Activated naive CD8-positive, alpha-beta T cell treated with anti-CD3 and anti-CD28 coated beads, Interleukin-2, amount 50 U/mL, for 16 hours (primary cell): ENCODE data around the gene RASL10A.

Experiments
- DNase-seq: peaks from one replicate; pipeline ENCODE4 v3.0.0-alpha.2; 2020; ENCODE audit warnings: low read depth, low spot score

Gene RASL10A

GRCh38 chr22:29306835-29307595 lies 8.5 kb downstream of the RASL10A start:
- no peak for DNase-seq

- DNase-seq, result no peak
Observed at GRCh38 chr22:29306175-29306834, 9.2 kb downstream of the RASL10A start, which contains the start of gene GAS2L1. Gene GAS2L1, plus strand, starts transcription at chr22:29306650. Its CDS starts 1,456 bp downstream, at chr22:29308106.

DNA sequence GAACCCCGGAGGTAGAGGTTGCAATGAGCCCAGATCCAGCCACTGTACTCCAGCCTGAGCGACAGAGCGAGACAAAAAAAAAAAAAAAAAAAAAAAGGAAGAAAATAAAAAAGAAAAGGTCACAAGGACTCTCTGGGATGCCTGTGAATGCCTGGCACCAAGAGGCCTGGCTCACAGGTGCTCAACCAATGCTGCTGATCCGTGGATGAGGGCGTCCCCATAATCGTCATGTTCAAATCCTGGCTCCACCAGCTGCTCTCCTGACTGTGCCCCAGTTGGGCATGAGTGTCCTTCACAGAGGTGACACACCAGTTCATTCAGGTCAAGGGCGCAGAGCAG lies 9.7 kb downstream of the RASL10A start:
- no peak for DNase-seq

DNA sequence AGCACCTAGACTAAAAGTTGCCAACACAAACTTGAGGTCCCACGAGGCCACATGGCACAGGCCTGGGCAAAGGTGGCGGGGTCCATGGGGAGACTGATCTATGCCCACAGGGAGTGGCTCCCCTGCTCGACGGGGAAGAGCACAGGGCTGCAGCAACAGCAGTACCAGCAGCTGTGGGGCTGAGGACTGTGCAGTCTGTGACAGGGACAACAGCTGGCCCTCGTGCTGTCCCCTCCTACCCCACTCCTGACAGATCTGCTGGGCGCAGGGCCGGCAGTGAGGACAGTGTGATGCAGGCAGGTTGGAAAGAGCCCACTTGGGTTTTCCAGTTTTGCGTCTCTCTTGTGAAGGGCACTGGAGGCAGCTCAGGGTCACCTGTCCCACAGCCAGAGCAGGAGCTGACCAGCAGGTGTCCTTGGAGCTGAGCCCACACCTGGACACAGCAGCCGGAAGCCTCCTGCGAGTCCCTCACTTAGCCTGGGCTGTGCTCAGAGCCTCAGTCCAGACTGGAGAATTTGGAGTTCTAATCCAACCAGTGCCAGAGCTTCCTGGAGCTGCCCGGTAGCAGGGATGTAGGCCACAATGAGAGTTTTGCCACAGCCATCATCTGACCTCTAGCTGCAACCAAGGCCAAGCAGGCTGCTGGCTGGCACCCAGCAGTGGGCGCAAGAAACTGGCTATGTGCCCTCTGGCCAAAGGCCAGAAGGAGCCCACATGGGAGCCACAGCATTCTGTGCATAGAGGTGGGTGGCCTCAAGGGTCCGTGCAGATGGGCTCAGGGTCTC lies 12.6 kb downstream of the RASL10A start:
- DNase-seq, result no peak

DNA sequence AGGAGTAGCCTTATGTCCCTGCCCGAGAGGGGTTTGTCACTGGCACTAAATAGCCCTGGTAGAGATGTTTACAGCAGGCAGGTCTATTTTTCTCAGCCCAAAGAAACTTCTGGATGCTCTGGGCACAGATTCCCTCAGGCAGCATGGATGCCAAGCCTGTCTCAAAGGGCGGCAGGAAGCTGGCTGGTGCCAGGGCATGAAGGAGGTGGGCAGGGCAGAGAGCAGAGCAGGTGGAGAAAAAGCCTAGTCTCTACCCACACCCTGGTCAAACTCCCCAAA lies 13.2 kb downstream of the RASL10A start:
- DNase-seq, result no peak

DNA sequence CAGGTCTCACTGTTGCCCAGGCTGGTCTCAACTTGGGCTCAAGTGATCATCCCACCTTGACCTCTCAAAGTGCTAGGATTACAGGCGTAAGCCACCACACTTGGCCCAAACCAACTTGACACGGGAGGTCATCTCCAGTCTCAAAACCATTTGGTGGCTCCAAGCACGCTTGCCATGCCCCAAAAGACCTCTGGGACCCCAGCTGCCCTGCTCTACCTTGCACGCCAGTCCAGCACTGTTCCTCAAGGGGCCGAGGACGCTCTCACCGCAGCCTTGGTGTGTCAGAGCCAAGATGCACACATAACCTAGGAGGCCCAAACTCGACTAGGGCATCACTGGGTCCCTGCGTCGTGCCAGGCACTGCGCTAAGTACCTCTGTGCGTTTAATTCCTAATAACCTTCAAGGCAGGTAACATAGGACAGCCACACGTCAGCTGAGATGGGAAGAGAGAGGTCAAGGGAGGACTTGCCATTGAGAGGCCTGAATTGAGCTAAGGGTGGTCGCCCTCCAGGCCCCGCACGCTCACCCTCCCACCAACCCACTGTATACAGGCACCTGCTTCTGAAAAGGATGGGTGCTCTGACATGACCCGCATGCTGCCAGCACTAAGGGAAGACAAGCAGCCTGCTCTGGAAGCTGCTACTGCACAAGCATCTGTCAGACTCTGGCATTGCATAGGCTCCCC lies 13.6 kb downstream of the RASL10A start:
- no peak for DNase-seq

- no peak for DNase-seq
Observed at GRCh38 chr22:29300807-29301601, 14.5 kb downstream of the RASL10A start.

DNA sequence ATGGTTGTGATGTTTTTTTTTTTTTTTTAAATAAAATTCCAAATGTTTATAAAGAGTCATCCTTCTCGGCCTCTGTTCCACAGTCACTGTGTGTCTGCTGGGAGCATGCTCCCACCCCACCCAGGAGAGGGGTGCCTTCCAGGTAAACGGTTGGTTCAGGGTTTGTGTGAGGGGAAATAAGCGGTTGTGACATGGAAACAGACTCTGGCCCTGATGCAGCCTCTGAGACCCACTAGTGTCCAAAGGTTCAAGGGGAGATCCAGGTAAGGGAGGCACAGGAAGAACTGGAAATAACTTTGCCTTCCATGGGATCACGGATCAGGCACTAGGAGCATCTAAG lies 15.1 kb downstream of the RASL10A start:
- DNase-seq, result no peak

GRCh38 chr22:29299136-29299900 lies 16.2 kb downstream of the RASL10A start:
- no peak for DNase-seq

- no peak for DNase-seq
Observed at GRCh38 chr22:29298641-29299040, 16.9 kb downstream of the RASL10A start.

DNA sequence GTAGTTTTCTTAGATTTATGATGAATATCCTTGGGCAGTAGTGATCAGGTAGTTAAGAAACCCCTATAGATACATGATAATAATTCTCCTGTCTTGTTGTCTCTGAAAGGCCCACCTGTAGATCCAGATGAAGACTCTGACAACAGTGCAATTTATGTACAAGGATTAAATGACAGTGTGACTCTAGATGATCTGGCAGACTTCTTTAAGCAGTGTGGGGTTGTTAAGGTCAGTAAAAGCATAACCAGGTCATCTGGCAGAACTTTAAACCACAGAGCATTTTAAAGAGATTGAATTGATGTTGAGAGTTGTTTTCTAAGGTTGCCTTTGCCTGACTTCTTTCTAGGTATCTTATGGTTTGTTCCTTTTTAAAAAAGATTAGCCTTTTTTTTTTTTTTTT lies 23.1 kb downstream of the RASL10A start:
- DNase-seq, result no peak

DNA sequence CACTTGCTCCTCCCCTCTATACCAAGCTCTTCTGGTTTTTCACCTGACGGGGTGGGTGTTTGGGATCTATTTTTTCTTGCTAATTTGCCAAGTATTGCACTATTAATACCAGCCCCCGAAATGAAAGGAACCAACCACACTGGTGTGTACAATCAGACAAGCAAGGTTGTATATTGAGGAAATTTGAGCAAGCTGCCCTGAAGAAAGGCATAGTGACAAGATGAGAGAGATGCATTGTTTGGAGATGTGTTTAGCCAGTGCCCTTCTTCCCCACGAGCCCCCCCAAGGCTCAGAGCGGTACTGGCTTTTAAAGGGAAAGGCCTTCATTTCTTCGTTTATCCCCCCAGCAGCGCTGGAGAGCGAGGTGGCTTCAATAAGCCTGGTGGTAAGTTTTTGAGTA lies 24.3 kb downstream of the RASL10A start:
- no peak for DNase-seq

- DNase-seq, result no peak
Observed at GRCh38 chr22:29290061-29290460, 25.4 kb downstream of the RASL10A start.

DNA sequence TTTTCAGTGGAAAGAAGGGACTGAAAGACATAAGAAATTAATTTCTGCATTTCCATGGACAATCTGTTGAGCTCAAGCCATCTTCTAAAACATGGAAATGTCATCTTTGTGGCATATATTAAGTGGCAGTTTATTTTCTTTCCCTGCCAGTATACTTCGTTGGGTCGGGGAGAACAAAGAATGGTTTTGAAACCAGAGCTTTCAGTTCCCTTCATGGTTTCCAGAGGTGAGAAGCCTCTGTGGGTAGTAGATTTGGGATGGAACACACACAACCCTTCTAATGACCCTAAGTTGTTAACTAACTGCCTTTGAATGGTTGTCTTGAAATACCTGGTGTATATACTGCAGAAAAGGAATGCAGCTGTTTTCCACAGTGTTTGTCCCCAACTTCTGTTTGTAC lies 26.7 kb downstream of the RASL10A start:
- no peak for DNase-seq

DNA sequence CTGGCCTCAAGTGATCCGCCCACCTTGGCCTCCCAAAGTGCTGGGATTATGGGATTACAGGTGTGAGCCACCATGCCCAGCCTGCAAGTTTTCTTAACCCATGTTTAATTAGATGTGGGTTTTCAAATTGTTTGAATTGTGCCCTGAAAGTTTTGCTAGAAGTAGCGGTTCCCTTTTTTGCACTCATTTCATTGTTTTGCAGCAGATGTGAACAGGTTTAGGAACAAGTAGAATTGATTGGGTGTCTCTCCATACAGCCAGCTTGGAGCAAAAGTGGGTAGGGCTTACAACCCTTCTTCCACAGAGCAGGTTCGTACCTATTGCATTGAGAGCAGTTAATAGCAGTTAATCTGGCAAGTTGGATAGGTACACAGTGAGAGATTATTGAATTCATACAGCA lies 31.3 kb downstream of the RASL10A start:
- no peak for DNase-seq

DNA sequence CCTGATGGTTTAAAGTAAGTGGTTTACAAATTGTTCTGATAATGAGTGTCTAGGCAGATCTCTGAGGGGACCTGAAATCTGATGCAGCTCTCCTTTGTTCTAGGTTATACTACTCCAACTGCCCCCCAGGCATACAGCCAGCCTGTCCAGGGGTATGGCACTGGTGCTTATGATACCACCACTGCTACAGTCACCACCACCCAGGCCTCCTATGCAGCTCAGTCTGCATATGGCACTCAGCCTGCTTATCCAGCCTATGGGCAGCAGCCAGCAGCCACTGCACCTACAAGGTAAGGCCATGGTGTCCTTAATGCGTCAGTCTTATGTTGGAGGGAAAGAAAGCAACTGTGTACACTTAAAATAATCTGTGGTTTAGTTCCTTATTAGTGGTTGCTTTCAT lies 37.6 kb downstream of the RASL10A start:
- DNase-seq, result no peak

DNA sequence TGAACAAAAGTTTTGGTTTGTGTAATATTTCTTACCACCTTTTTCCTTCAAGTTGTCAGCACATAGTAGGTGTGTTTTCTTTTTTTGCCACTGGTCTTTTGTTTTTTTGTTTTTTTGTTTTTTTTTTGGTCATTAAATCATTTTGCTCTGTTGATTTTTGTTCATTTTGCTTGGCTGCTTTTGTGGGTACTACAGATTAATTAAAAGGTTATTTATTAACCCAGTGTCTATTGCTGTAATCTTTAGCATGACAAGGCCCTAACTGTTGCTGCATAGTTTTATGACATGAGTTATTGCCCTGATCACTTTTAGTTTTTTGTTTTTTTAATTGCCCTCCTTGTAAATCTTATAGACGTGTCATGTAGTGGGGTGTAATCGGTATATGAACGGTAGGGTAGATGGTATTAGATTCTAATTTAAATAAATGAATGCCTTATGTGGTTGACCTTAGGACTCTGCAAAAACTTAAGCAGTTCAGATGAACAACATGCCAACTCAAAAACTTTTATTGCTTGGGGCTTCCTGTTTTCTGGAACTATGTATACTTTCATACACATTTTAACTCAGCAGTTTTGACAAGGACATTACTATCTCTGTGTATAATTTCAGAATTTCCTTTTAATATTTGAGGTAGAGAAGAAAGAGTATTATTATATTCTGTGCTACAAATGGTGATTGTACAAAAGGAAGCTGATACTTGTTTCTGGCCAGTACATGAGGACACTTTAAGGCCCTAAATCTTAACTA lies 39.5 kb downstream of the RASL10A start:
- no peak for DNase-seq

- DNase-seq, result no peak
Observed at GRCh38 chr22:29275167-29275566, 40.3 kb downstream of the RASL10A start.

DNA sequence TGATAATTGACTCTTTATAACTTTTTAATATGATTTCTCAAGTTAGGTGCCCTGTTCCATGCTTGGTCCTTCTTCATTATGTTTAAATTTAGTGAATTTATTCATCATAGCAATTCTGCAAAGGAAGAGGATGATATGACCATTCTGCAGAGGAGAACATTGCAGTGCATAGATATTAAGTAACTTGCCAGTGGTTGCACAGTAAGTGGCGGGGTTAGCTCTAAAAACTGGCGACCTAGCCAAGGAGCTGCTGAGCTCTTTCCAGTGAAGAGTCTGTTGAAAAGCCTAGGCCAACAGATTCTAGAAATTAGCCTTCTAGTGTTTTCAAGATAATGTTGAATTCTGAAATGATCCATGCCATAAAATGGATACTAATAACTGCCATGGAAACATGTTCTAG lies 42.9 kb downstream of the RASL10A start:
- no peak for DNase-seq
